ENCODE data around the gene TMEM59L. TPM values are rescaled to one million over a fixed set of nuclear protein-coding genes. Genes with fewer than 3 reads are reported as not detected.

The TMEM59L gene
- total and polyA plus RNA-seq, 3 donors from 2014 or later: 4.3 to 7.0 (median 4.5) TPM

- Histone ChIP-seq H3K27ac (no peak overlapping the region), H3K4me1 (peaks cover 23% of the 10 kb centered on the region), H3K27me3 (no peaks in the 10 kb centered on the region), H3K36me3 (ENCODE audit: low read depth, missing control alignments) (no peaks in the 10 kb centered on the region), H3K9me3 (no peaks in the 10 kb centered on the region), H3K4me3 (no peak overlapping the region)
- no peak for DNase-seq
- intact Hi-C loops (cut with DNase I; ENCODE audit: low total_unique reads): no loop called here
- 80 to 86% methylated on average over 11 to 13 of the region's 13 CpGs for WGBS, 2 donors
- TF ChIP-seq CTCF (IDR thresholded peaks at IDR 0.05) (no peak), POLR2A (IDR thresholded peaks at IDR 0.05) (no peak)
Observed at GRCh38 chr19:18645035-18645511, 32.4 kb downstream of the TMEM59L start.

GRCh38 chr19:18646535-18647370 lies 34.1 kb downstream of the TMEM59L start:
- no peaks in the 10 kb centered on the region for H3K36me3 ChIP-seq (ENCODE audit: low read depth, missing control alignments)
- no peak for TF ChIP-seq POLR2A (IDR thresholded peaks at IDR 0.05)
- TF ChIP-seq CTCF (IDR thresholded peaks at IDR 0.05): no peak
- H3K9me3 ChIP-seq: no peaks in the 10 kb centered on the region
- no peak for DNase-seq
- no peak overlapping the region for H3K4me3 ChIP-seq
- peaks cover 32% of the 10 kb centered on the region for H3K4me1 ChIP-seq
- no peak overlapping the region for H3K27ac ChIP-seq
- H3K27me3 ChIP-seq: no peaks in the 10 kb centered on the region
- intact Hi-C loops (cut with DNase I; ENCODE audit: low total_unique reads): no loop called here
- WGBS, 2 donors: 79 to 84% methylated on average over 30 to 34 of the region's 34 CpGs

- H3K27me3 ChIP-seq: no peaks in the 10 kb centered on the region
- no peaks in the 10 kb centered on the region for H3K36me3 ChIP-seq (ENCODE audit: low read depth, missing control alignments)
- H3K27ac ChIP-seq: peak overlapping the region in 1 of 2 donors; percentile 10
- no peak overlapping the region for H3K4me3 ChIP-seq
- DNase-seq: no peak
- no peaks in the 10 kb centered on the region for H3K9me3 ChIP-seq
- intact Hi-C loops (cut with DNase I; ENCODE audit: low total_unique reads): no loop called here
- H3K4me1 ChIP-seq: peaks cover 32% of the 10 kb centered on the region
- no peak for TF ChIP-seq POLR2A (IDR thresholded peaks at IDR 0.05)
- WGBS, 2 donors: 44 to 77% methylated on average over 1 of the region's 1 CpG
Observed at GRCh38 chr19:18647371-18647767, 34.7 kb downstream of the TMEM59L start.

- H3K27ac ChIP-seq: peak overlapping the region in 1 of 2 donors; percentile 10
- no peaks in the 10 kb centered on the region for H3K36me3 ChIP-seq (ENCODE audit: low read depth, missing control alignments)
- WGBS, 2 donors: 90 to 92% methylated on average over 10 of the region's 10 CpGs
- DNase-seq: no peak
- no peaks in the 10 kb centered on the region for H3K27me3 ChIP-seq
- H3K4me3 ChIP-seq: no peak overlapping the region
- TF ChIP-seq CTCF (IDR thresholded peaks at IDR 0.05) (no peak), POLR2A (IDR thresholded peaks at IDR 0.05) (no peak)
- H3K9me3 ChIP-seq: no peaks in the 10 kb centered on the region
- intact Hi-C loops (cut with DNase I; ENCODE audit: low total_unique reads): no loop called here
- peaks cover 32% of the 10 kb centered on the region for H3K4me1 ChIP-seq
Observed at GRCh38 chr19:18647807-18648206, 35.1 kb downstream of the TMEM59L start.

- Histone ChIP-seq H3K4me1 (peaks cover 32% of the 10 kb centered on the region), H3K36me3 (ENCODE audit: low read depth, missing control alignments) (no peaks in the 10 kb centered on the region), H3K27ac (peak overlapping the region; percentile 27 to 85), H3K9me3 (no peaks in the 10 kb centered on the region), H3K4me3 (no peak overlapping the region), H3K27me3 (no peaks in the 10 kb centered on the region)
- intact Hi-C loops (cut with DNase I; ENCODE audit: low total_unique reads): no loop called here
- WGBS, 2 donors: 51 to 65% methylated on average over 12 to 13 of the region's 13 CpGs
- no peak for TF ChIP-seq POLR2A (IDR thresholded peaks at IDR 0.05)
- no peak for TF ChIP-seq CTCF (IDR thresholded peaks at IDR 0.05)
- peak; percentile 41 for DNase-seq
Observed at GRCh38 chr19:18648973-18649315, 36.3 kb downstream of the TMEM59L start.
